GM12874 (cell line): ENCODE measurements around the gene DHX15.

Source experiments
- TF ChIP-seq, protein P1 (sequence below): IDR thresholded peaks from 2 replicates; pipeline ENCODE4 v1.5.1; 2011; ENCODE audit warnings: low read depth, mild to moderate bottlenecking, control low read depth, low read length, moderate library complexity; ENCODE audit not compliant: insufficient read depth

Gene DHX15

DNA sequence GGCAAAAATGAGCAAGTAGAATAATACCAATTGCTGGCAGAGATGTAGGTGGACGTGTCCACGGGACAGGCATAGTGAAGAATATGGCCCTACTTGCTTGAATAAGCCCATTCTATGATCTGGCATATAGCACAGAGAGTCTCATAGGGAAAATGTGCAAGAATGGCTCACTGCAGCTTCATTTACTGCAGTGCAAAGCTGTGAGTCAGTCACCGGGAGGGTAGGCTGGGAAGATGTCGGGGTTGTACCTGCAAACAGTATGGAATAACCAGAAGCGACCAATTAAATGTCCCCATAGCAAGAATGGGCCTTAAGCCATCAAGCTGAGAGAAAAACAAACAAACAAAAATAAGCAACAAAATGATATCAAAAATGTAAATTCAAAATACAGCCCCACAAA lies 74.3 kb downstream of the DHX15 start:
- TF ChIP-seq, protein P1, sequence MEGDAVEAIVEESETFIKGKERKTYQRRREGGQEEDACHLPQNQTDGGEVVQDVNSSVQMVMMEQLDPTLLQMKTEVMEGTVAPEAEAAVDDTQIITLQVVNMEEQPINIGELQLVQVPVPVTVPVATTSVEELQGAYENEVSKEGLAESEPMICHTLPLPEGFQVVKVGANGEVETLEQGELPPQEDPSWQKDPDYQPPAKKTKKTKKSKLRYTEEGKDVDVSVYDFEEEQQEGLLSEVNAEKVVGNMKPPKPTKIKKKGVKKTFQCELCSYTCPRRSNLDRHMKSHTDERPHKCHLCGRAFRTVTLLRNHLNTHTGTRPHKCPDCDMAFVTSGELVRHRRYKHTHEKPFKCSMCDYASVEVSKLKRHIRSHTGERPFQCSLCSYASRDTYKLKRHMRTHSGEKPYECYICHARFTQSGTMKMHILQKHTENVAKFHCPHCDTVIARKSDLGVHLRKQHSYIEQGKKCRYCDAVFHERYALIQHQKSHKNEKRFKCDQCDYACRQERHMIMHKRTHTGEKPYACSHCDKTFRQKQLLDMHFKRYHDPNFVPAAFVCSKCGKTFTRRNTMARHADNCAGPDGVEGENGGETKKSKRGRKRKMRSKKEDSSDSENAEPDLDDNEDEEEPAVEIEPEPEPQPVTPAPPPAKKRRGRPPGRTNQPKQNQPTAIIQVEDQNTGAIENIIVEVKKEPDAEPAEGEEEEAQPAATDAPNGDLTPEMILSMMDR = no peak

DNA sequence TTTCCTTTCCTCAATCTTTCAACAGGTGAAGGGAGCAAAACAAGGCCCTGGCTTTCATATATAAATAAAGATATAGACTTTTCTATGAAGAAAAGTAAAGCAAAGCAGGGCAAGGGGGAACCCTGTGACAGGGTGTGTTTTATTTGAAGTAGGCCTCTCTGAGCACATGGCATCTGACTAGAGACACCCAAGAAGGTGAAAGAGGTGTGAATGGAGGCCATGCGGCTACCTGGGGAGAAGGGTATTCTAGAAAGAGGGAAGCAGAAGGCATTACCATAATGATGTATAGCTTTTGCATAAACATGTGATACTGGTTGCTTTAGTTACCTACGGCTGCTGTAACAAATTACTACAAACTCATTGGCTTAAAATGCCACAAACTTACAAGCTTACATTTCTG lies 75.8 kb downstream of the DHX15 start:
- TF ChIP-seq, protein P1 = no peak

DNA sequence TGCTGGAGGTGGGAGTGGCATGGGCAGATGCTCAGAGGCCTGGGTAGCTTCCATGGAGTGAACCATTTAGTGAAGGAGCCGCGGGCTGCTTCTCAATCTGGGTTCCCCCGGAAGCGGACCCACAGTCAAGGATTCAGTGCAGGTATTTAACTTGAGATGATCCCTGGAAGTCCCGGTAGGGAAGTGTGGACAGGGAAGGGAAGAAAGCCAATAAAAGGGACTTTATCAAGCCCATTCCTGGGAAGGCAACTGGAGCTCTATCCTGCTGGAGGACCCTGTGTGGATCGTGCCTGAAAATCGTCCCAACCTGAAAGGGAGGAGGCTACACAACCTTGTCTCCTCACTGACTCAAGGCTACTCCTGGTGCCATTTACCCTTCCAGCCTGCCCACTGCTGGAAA lies 76.9 kb downstream of the DHX15 start:
- TF ChIP-seq, protein P1 = no peak

DNA sequence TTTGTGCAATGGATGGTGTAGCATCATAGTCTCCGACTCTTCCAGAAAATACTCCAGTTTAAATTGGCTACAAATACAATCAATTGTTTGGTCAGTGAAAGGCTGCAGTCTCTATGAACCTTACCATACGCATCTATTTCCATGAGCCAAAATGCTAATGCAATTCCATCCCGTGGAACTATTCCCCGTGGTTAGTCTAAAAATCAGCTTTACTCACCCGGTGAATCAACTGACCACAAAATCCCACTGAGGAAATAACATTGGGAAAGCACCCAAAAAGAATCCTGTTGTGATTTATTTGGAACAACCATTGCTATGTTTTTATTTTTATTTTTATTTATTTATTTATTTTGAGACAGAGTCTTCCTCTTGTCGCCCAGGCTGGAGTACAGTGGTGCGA lies 87.1 kb downstream of the DHX15 start:
- TF ChIP-seq, protein P1 = no peak

DNA sequence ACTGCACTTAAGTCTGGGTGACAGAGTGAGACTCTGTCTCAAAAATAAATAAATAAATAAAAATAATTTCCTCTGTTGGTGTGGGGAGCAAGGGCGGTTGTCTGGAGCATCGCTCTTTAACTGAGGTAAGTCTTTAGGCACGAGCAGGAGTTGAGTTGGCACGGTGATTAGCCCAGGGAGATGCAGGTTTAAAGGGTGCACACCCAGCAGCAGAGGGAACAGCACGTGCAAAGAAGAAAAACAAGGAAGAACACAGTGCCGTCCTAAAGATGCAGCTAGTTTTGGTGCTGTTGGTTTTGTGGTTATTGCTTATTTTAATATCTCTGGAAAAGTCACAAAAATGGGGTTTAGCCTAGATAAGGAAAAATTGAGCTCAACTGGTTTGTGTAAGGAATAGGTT lies 87.8 kb downstream of the DHX15 start:
- TF ChIP-seq, protein P1 = no peak

DNA sequence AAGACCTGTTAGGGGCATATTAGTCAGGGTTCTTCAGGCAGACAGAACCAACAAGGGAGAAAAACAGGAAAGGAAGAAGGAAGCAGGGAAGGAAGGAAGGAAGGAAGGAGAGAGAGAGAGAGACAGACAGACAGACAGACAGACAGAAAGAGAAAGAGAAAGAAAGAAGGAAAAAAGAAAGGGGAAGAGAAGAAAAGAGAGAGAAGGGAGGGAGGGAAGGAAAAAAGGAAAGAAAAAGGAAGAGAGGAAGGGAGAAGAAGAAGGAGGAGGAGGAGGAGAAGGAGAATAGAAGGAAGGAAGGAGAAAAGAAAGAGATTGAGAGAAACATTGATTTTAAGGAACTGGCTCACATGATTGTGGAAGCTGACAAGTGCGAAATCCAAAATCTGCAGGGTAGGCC lies 89.0 kb downstream of the DHX15 start:
- TF ChIP-seq, protein P1 = no peak

DNA sequence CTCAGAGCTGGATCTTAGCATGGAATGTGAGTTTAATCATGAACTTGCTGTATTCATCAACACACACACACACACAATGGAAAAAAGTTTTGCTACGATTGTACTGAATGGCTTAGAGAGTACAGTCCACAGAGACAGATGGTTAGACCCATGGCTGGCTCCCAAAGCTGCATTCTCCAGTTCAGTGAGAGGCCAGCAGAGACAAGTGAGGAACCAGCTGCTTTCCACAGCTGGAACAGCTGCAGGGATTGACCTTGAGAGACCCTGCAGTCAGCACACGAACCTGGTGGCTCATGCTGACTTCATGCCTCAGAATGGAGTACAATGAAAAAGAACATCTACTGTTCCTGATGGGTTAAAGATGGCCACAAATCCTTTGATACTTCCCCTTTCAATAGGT lies 94.5 kb downstream of the DHX15 start:
- TF ChIP-seq, protein P1 = no peak

DNA sequence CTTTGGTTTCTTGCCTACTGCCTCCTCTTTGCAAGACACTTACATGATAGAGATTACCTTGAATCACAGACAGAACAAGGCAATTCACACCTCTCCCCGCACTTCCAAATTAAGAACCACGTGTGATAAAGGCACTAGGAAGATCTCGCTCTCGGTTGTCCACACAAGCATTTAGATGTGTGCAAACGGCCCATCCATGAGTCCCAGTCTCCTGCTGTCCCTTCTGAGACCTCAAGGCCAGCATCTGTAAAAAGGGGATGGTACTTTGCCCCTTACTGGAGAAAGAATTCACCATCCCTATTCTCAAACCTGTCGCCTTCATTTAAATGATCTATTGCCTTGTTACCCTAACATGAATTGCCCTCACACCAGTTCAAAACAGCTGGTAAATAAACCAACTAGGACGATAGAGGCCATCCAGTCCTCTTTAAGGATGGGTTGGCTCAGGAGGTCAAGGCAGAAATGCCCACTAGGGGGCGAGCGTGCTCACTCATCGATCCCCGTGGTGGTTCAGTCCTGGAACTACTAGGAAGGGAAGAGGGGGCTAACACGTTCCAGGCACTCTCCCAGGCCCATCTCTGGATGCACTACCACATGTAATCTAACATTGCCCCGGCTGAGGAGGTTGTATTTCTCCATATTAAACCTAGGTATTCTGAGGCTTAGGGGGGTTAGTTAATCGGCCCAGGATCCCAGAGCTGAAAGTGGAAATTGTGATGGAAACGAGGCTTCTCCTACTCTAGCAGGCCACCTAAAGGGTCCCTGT lies 95.8 kb downstream of the DHX15 start:
- TF ChIP-seq, protein P1 = peak; percentile 85
